Retinal pigment epithelial cell (primary cell): ENCODE measurements around the gene ERMAP.
A peak's percentile ranks its signal among the peaks of the same experiment; 100 is the strongest.

Experiments used
- DNase-seq: peaks from one replicate; pipeline ENCODE4 v3.0.0-alpha.2; 2010; ENCODE audit warnings: low read depth
- H3K4me3 ChIP-seq: 2 replicates; pipeline ENCODE4 v1.5.1; 2011; ENCODE audit warnings: mild to moderate bottlenecking, low read length, control low read depth, moderate library complexity
- TF ChIP-seq, protein P1 (sequence below): conservative IDR thresholded peaks from 2 replicates; pipeline ENCODE4 v1.5.1; 2011; ENCODE audit warnings: low read depth, low read length, control low read depth, inconsistent platforms

ERMAP gene

DNA sequence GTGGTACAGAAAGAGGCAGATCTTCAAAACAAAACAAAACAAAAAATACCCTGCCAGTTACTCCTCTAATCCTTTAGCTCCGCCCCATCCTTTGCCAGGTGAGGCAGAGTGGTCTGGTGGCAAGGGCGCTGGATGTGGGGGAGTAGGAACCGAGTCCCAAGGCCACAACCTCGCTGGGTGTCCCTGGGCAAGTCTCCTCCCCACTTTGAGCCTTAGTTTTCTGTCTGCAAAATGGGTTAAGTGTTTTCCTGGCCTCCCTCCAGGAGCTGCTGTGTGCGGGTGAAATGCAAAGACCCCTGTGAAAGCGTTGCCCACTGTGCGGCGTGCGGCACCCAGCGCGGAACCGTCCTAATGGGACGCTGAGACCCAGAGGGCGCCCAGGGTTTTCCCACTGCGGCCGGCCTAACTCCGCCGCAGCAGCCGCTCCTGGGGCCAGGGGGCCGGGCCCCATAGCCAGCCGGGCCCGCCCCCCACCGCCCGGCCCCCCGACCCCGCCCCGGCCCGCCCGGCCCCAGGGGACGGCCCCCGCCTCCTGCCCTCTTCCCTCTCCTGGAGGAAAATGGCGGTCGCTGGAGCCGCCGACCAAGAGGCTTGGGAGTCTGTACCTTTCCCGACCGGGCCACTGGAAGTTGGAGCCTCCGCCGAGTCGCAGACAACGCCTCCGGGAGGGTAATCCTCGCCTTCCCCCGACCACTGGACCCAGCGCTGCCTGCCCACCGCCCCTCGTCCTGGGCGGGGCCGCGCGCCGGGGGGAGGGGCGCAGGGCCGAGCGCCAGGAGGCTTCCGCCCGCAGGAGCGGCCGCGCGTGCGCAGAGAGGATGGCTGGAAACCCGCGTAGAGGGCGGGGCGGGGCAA lies at the start of gene ERMAP, which contains the start of gene SVBP:
Gene ERMAP (plus strand): TSS at position 538 of the 855 bp plus-strand sequence. CDS start 13,327 bp downstream, outside the sequence.
Gene SVBP (minus strand): TSS at position 813 of the 855 bp plus-strand sequence. CDS start 853 bp downstream, outside the sequence.
- peak within 1 kb of the TSS; percentile 77 for H3K4me3 ChIP-seq
- TF ChIP-seq, protein P1, sequence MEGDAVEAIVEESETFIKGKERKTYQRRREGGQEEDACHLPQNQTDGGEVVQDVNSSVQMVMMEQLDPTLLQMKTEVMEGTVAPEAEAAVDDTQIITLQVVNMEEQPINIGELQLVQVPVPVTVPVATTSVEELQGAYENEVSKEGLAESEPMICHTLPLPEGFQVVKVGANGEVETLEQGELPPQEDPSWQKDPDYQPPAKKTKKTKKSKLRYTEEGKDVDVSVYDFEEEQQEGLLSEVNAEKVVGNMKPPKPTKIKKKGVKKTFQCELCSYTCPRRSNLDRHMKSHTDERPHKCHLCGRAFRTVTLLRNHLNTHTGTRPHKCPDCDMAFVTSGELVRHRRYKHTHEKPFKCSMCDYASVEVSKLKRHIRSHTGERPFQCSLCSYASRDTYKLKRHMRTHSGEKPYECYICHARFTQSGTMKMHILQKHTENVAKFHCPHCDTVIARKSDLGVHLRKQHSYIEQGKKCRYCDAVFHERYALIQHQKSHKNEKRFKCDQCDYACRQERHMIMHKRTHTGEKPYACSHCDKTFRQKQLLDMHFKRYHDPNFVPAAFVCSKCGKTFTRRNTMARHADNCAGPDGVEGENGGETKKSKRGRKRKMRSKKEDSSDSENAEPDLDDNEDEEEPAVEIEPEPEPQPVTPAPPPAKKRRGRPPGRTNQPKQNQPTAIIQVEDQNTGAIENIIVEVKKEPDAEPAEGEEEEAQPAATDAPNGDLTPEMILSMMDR, result no peak
- peak; percentile 25 for DNase-seq

DNA sequence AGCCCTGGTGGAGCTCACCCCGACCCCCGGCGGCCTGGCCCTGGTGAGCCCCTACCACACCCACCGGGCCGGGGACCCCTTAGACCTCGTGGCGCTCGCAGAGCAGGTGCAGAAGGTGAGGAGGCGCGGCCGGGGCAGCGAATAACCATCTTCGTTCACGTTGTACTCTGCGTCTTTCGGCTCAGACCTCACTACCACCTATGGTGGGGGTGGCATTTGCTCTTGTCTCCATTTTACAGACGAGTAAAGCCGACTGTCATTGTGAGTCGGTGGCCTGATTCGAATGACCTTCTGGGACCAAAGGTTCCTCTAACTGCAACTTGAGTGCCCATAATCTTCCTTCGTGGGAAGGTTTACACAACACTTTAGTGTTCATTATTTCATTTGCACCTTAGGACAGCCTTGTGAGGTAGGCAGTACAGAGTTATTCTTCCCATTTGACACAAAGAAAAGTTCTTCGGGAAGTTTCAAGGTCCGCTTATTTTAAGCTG lies 49.4 kb upstream of the ERMAP start:
- no peak for DNase-seq
- peak overlapping the region; percentile 88 for H3K4me3 ChIP-seq
- TF ChIP-seq, protein P1, result no peak

DNA sequence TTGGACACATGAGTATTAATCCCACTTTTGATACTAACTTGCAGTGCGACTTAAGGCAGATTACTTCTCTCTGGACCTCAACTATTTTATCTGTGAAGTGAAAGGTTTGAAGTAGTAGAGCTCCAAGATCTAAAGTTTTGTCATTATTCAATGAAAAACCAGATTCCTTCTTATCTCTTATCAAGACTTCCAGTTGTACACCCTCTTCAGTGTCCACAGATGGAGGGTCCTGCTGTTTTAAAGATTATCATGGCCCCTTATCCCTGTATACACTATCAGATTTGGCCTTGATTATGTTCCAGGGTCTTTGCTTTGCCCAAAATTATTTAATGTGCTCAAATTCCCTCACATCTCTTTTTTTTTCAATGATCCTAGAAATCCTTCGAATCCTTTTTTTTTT lies 48.8 kb upstream of the ERMAP start:
- TF ChIP-seq, protein P1, result no peak
- H3K4me3 ChIP-seq, result peak overlapping the region; percentile 88
- DNase-seq, result no peak

- no peak overlapping the region for H3K4me3 ChIP-seq
- DNase-seq, result no peak
- TF ChIP-seq, protein P1, result no peak
Measured at GRCh38 chr1:42769811-42770210, 47.1 kb upstream of the ERMAP start.

- DNase-seq, result no peak
- no peak overlapping the region for H3K4me3 ChIP-seq
- TF ChIP-seq, protein P1, result no peak
Measured at GRCh38 chr1:42773420-42773819, 43.5 kb upstream of the ERMAP start.

GRCh38 chr1:42774928-42775526 lies 41.9 kb upstream of the ERMAP start:
- DNase-seq, result no peak
- no peak overlapping the region for H3K4me3 ChIP-seq
- TF ChIP-seq, protein P1, result no peak
